Activated T-cell treated with anti-CD3 and anti-CD28 coated beads for 24 hours (primary cell): ENCODE results near the gene ZNF33B.
"Not testable (repeated sequence)": the region's sequence is repeated elsewhere in the genome, so short reads cannot be mapped to it uniquely, and the experiment has no call there.

Source experiments
- DNase-seq: peaks from one replicate; pipeline ENCODE4 v3.0.0-alpha.2; 2020; ENCODE audit warnings: low read depth

Gene ZNF33B

DNA sequence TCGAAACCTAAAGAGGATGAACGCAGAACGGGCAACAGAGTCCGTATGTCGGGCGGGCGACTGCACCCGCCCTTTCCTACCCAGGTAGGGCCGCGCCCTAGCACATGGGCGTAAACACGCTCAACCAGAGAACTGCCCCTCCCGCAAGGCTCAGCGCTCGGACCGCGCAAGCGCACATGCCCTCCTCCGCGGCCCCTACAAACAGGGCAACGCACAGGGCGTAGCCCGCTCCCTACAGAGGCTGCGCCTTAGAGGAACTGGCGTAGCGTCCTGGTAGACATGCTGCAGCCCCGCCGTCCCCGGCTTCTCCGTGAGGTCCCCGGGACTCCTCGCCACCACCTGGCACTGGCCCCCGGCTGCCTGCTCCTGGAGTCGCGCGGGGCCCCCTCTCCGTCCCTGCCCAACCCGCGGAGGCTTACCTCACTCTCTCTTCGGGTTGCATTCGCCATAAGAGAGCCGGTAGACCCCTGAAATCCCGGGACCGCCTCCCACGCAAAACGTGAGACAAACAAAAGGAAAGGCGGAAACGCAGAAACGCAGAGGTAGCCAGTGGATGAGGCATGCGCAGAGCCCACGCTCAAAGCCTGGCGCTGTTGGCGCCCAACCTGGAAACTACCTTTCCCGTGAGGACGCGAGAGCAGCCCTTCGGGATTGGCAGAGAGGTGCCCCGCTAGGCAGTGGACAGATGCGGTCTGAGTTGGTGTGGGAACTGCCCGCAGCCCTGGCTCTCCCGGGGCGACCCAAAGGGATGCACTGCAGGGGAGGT, at the start of gene ZNF33B:
Gene ZNF33B, minus strand, starts transcription at position 516 of the 766 bp plus-strand sequence. CDS start 1,642 bp downstream, outside the sequence.
- DNase-seq = peak; percentile 93

DNA sequence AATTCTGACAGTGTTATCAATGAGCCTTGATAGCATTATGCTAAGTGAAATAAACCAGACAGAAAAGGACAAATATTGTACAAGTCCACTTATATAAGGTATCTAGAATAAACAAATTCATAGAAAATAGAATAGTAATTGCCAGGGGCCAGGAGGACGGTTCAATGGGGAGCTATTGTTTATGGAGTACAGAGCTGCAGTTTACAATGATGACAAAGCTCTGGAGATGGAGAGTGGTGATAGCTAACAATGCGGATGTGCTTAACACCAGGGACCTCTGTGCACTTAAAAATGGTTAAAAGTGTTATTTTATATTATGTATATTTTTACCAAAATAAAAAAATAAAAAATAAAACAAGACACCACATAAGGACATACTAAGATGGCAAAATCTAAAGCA, 46.1 kb upstream of the ZNF33B start:
- no peak for DNase-seq

- DNase-seq = no peak
Measured at GRCh38 chr10:42680267-42680666, 41.9 kb upstream of the ZNF33B start.

DNA sequence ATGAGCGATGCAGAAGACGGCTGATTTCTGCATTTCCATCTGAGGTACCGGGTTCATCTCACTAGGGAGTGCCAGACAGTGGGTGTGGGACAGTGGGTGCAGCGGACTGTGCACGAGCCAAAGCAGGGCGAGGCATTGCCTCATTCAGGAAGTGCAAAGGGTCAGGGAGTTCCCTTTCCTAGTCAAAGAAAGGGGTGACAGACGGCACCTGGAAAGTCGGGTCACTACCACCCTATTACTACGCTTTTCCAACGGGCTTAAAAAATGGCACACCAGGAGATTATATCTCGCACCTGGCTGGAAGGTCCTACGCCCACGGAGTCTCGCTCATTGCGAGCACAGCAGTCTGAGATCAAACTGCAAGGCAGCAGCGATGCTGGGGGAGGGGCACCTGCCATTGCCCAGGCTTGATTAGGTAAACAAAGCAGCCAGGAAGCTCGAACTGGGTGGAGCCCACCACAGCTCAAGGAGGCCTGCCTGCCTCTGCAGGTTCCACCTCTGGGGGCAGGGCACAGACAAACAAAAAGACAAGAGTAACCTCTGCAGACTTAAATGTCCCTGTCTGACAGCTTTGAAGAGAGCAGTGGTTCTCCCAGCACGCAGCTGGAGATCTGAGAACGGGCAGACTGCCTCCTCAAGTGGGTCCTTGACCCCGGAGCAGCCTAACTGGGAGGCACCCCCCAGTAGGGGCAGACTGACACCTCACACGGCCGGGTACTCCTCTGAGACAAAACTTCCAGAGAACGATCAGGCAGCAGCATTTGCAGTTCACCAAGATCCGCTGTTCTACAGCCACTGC, 27.0 kb upstream of the ZNF33B start:
- not testable (repeated sequence) for DNase-seq

- no peak for DNase-seq
Measured at GRCh38 chr10:42654419-42654818, 16.0 kb upstream of the ZNF33B start.

GRCh38 chr10:42652858-42653257, 14.5 kb upstream of the ZNF33B start:
- no peak for DNase-seq

DNA sequence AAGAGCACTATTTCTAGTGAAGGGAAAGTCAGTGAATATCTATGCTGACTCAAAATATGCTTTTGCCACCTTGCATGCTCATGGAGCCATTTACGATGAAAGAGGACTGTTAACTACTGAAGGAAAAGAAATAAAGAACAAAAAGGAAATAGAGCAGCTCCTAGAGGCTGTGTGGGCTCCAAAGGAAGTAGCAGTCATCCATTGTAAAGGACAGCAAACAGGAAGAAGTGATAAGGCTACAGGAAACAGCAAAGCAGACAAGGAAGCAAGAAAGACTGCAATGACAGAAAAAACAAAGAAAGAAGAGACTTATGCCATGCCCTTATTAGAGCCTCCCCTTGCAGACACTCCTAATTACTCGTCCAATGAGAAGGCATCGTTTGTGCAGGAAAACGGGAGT, 12.0 kb upstream of the ZNF33B start:
- DNase-seq = no peak

DNA sequence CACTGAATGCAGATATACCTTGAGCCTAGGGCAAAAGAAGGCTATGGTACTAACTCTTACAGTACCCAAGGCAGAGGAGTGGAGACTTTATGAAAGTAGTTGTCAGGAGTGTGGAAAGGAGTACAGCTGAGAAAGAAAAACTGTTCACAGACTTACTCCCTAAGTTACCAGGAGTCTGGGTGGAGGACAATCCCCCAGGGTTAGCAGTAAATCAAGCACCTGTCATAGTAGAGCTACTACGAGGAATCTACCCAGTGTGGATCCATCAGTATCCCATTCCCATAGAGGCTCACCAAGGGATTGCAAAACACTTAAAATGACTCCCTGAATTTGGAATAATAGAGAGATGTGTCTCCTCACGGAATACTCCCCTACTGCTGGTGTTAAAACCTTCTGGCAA, 10.1 kb upstream of the ZNF33B start:
- DNase-seq = no peak

- no peak for DNase-seq
Measured at GRCh38 chr10:42646687-42647640, 8.6 kb upstream of the ZNF33B start.

GRCh38 chr10:42646214-42646613, 7.8 kb upstream of the ZNF33B start:
- no peak for DNase-seq

GRCh38 chr10:42645516-42645915, 7.1 kb upstream of the ZNF33B start:
- no peak for DNase-seq

DNA sequence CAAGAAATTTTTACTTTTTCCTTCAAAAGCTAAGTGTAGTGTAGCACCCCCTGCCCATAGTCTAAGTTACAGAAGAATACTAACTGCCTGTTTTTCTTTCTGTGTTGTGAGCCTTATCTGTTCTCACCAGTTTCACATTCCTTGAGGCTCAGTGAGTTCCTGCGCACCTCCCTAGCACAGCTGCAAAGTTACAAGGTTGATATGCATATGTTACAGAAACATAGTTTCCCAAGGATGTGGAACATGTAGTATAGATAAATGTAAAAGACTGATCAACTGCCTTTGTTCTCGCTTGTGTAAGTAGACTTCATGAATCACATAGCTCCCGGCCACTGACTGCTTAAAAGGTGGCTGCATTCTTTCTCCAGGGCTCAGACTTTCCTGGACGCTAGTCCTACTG, 6.7 kb upstream of the ZNF33B start:
- no peak for DNase-seq

DNA sequence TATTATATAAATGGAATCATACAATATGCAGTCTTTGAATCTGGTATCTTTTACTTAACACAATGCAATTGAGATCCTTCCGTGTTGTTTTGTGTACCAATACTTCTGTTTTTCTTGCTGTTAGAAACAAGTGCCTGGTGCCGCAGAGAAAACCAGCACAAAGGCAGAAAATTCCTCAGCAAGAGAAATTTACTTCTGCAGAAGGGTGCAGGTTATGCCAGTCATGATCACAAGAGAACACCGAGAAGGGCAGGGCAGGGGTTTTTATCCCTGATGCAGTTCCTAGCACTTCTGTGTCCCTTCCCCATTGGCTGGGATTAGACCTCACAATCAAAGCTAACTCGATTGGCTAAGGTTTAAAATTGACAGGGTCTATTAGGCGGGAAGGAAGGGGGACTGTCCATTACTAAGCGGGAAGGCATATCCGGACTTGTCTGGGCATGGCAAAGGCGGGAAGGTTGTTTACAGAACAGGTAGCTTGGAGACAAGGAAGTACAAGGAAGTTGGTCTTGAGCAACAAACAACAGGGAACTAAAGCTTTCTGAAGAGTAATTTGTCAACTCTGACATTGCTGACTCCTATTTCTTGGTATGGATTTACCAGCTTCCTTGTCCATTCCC, 2.4 kb upstream of the ZNF33B start:
- DNase-seq = no peak

DNA sequence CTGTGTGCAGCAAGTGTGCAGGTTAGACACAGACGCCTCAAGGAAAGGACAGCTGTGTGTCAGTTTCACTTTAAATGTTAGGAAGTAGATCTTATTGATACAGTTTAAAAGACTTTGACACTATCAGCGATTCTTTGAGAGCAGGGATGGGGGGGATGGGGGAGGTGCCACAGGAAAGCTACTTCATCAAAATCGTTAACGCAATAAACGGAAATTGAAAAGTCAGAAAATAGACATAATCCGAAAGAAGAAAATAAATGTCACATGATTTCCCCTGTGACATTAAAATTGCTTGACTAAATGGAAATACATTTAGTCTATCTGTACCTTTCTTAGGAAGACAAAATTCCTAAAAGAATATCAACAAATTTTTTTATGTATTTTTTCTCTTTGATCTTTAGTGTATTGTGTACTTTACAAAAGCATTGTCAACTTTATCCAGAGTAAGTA, 476 bp upstream of the ZNF33B start:
- DNase-seq = no peak

GRCh38 chr10:42637648-42638054, 719 bp downstream of the ZNF33B start:
- no peak for DNase-seq

- DNase-seq = no peak
Measured at GRCh38 chr10:42637142-42637541, 1.2 kb downstream of the ZNF33B start.

DNA sequence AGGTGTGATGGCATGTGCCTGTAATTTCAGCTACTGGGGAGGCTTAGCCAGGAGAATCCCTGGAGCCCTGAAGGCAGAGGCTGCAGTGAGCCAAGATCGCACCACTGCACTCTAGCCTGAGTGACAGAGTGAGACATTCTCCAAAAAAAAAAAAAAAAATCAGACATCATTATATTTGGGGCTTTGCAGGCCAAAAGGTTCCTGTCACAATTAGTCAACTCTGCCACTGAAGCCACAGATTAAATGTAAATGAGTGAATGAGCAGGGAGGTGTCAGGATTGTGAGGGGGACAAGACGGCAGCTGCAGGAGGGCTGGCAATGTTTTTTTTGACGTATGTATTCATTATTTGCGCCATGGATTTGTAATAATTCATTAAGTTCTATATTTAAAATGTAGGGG, 3.3 kb downstream of the ZNF33B start:
- no peak for DNase-seq

DNA sequence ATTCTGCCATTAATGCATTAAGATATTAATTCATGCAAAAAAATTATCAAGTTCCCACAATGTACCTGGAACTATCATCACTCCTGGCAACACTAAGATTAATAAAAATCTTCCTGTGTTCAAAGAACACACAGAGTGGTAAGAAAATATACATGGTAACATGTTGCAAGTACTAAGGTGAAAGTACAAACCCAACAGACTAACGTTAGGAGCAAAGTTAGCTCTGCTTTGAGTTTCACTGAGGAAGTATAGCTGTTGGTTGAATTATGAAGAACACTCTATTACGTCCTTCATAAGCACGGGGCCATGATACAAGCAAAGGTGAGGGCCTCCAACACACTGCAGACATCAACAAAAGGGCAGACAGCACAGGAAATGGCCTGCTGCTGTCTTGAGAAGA, 5.8 kb downstream of the ZNF33B start:
- no peak for DNase-seq

GRCh38 chr10:42630537-42631134, 7.7 kb downstream of the ZNF33B start:
- DNase-seq = no peak

DNA sequence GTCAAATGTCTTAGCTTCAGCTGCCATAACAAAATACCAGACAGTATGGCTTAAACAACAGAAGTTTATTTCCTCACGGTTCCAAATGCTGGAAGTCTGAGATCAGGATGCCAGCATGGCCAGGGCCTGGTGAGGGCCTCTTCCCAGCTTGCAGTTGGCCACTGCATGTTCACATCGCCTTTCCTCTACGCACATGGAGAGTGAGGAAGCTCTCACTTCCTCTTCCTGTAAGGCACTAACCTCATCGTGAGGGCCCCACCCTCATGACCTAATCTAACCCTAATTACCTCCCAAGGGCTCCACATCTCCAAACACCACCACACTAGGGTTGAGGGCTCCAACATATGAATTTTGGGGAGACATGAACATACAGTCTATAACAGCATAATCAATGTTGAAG, 14.4 kb downstream of the ZNF33B start:
- DNase-seq = no peak

GRCh38 chr10:42618424-42618823, 19.9 kb downstream of the ZNF33B start:
- DNase-seq = no peak
